ENCODE measurements around the gene NAALADL2.

DNA sequence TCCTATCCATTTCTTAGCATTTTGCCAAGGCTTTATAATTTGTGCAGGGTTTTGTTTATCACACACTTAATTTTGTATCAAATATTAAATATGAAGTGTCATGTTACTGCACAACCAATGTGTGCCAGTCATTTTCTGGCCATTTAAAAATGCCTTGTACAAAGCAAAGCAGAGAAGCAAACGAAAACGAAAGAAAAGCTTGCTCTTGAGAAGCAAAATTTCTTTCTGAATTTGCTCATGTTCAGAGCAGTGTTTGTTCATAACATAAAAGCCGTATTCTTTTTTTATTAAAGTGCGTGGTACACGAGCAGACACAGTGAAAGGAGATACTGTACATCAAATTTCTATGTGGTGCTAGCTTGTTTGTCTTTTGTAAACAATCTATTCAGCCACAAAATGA lies 792.6 kb downstream of the NAALADL2 start:
- TF ChIP-seq, protein P1, sequence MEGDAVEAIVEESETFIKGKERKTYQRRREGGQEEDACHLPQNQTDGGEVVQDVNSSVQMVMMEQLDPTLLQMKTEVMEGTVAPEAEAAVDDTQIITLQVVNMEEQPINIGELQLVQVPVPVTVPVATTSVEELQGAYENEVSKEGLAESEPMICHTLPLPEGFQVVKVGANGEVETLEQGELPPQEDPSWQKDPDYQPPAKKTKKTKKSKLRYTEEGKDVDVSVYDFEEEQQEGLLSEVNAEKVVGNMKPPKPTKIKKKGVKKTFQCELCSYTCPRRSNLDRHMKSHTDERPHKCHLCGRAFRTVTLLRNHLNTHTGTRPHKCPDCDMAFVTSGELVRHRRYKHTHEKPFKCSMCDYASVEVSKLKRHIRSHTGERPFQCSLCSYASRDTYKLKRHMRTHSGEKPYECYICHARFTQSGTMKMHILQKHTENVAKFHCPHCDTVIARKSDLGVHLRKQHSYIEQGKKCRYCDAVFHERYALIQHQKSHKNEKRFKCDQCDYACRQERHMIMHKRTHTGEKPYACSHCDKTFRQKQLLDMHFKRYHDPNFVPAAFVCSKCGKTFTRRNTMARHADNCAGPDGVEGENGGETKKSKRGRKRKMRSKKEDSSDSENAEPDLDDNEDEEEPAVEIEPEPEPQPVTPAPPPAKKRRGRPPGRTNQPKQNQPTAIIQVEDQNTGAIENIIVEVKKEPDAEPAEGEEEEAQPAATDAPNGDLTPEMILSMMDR (conservative IDR thresholded peaks at IDR 0.05) = no peak
- no peak for TF ChIP-seq ZFX (IDR thresholded peaks at IDR 0.05)
